KMS-11 (cell line): ENCODE measurements around the gene FSTL3.

Experiments used
- H2AFZ ChIP-seq: fragments of 200-600 bp; sonication (generic); 2 replicates; pipeline ENCODE4 v1.6.1; 2016; ENCODE audit warnings: antibody characterized with exemption, mixed run types, low read depth
- H3K27ac ChIP-seq: fragments of 200-600 bp; sonication (generic); 2 replicates; pipeline ENCODE4 v1.6.1; 2016; ENCODE audit warnings: mild to moderate bottlenecking, mixed run types
- H3K27me3 ChIP-seq: fragments of 200-600 bp; sonication (generic); 2 replicates; pipeline ENCODE4 v1.6.1; 2017; ENCODE audit warnings: mild to moderate bottlenecking, low read depth, mixed run types, moderate library complexity; ENCODE audit not compliant: insufficient read depth
- H3K36me3 ChIP-seq: fragments of 200-600 bp; sonication (generic); 2 replicates; pipeline ENCODE4 v1.6.1; 2017; ENCODE audit warnings: mild to moderate bottlenecking, mixed run types; ENCODE audit not compliant: insufficient read depth
- H3K4me1 ChIP-seq: fragments of 200-600 bp; sonication (generic); 2 replicates; pipeline ENCODE4 v1.6.1; 2016; ENCODE audit warnings: mild to moderate bottlenecking, low read depth, mixed run types; ENCODE audit not compliant: poor library complexity, severe bottlenecking
- H3K4me2 ChIP-seq: fragments of 200-600 bp; sonication (generic); 2 replicates; pipeline ENCODE4 v1.7.0; 2016; ENCODE audit warnings: mild to moderate bottlenecking, mixed run types
- H3K4me3 ChIP-seq: fragments of 200-600 bp; sonication (generic); IDR thresholded peaks from 2 replicates; pipeline ENCODE4 v1.6.1; 2017; ENCODE audit warnings: low read depth, low read length, mixed read lengths; ENCODE audit not compliant: insufficient read depth
- H3K79me2 ChIP-seq: fragments of 200-600 bp; sonication (generic); 2 replicates; pipeline ENCODE4 v1.6.1; 2016; ENCODE audit warnings: low read depth, mixed run types; ENCODE audit not compliant: insufficient read depth
- H3K9ac ChIP-seq: fragments of 200-600 bp; sonication (generic); 2 replicates; pipeline ENCODE4 v1.6.1; 2016; ENCODE audit warnings: mild to moderate bottlenecking, mixed run types
- H4K20me1 ChIP-seq: fragments of 200-600 bp; sonication (generic); 2 replicates; pipeline ENCODE4 v1.6.1; 2016; ENCODE audit warnings: mild to moderate bottlenecking, mixed run types; ENCODE audit not compliant: insufficient read depth
- TF ChIP-seq, protein P1 (sequence below): fragments of 200-600 bp; sonication (generic); conservative IDR thresholded peaks from 2 replicates; pipeline ENCODE4 v1.6.1; 2017; ENCODE audit warnings: low read depth, mild to moderate bottlenecking, antibody characterized with exemption, low read length, moderate library complexity, mixed read lengths

FSTL3 gene

GRCh38 chr19:656751-657559, 19.2 kb upstream of the FSTL3 start:
- no peak overlapping the region for H3K4me2 ChIP-seq
- no peak overlapping the region for H3K27ac ChIP-seq
- H2AFZ ChIP-seq, result no peak overlapping the region
- H3K4me3 ChIP-seq, result no peak overlapping the region
- H3K4me1 ChIP-seq, result peaks cover 19% of the 10 kb centered on the region
- H3K9ac ChIP-seq, result no peak overlapping the region
- H3K36me3 ChIP-seq, result no peaks in the 10 kb centered on the region
- H3K79me2 ChIP-seq, result peaks cover 97% of the 10 kb centered on the region
- TF ChIP-seq, protein P1, sequence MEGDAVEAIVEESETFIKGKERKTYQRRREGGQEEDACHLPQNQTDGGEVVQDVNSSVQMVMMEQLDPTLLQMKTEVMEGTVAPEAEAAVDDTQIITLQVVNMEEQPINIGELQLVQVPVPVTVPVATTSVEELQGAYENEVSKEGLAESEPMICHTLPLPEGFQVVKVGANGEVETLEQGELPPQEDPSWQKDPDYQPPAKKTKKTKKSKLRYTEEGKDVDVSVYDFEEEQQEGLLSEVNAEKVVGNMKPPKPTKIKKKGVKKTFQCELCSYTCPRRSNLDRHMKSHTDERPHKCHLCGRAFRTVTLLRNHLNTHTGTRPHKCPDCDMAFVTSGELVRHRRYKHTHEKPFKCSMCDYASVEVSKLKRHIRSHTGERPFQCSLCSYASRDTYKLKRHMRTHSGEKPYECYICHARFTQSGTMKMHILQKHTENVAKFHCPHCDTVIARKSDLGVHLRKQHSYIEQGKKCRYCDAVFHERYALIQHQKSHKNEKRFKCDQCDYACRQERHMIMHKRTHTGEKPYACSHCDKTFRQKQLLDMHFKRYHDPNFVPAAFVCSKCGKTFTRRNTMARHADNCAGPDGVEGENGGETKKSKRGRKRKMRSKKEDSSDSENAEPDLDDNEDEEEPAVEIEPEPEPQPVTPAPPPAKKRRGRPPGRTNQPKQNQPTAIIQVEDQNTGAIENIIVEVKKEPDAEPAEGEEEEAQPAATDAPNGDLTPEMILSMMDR, result no peak
- peaks cover 55% of the 10 kb centered on the region for H4K20me1 ChIP-seq
- H3K27me3 ChIP-seq, result no peaks in the 10 kb centered on the region

- Histone ChIP-seq H3K9ac (no peak overlapping the region), H4K20me1 (peaks cover 55% of the 10 kb centered on the region), H3K36me3 (no peaks in the 10 kb centered on the region), H2AFZ (no peak overlapping the region), H3K4me3 (no peak overlapping the region), H3K27ac (no peak overlapping the region), H3K4me2 (no peak overlapping the region), H3K27me3 (no peaks in the 10 kb centered on the region), H3K79me2 (peaks cover 97% of the 10 kb centered on the region), H3K4me1 (peaks cover 19% of the 10 kb centered on the region)
- TF ChIP-seq, protein P1, result no peak
Measured at GRCh38 chr19:657611-658010, 18.6 kb upstream of the FSTL3 start.

GRCh38 chr19:658059-658839, 17.9 kb upstream of the FSTL3 start:
- Histone ChIP-seq H3K4me3 (no peak overlapping the region), H3K4me1 (peaks cover 19% of the 10 kb centered on the region), H3K27ac (no peak overlapping the region), H3K4me2 (no peak overlapping the region), H3K79me2 (peaks cover 93% of the 10 kb centered on the region), H2AFZ (no peak overlapping the region), H3K9ac (no peak overlapping the region), H3K27me3 (no peaks in the 10 kb centered on the region), H3K36me3 (no peaks in the 10 kb centered on the region), H4K20me1 (peaks cover 55% of the 10 kb centered on the region)
- TF ChIP-seq, protein P1, result no peak

- Histone ChIP-seq H3K4me2 (peak overlapping the region; percentile 55), H3K4me1 (peaks cover 26% of the 10 kb centered on the region), H2AFZ (no peak overlapping the region), H4K20me1 (peaks cover 51% of the 10 kb centered on the region), H3K36me3 (no peaks in the 10 kb centered on the region), H3K27me3 (no peaks in the 10 kb centered on the region), H3K9ac (peak overlapping the region; percentile 97; the same call in 1 of the 2 replicates), H3K79me2 (peaks cover 84% of the 10 kb centered on the region), H3K4me3 (no peak overlapping the region), H3K27ac (peak overlapping the region; percentile 97; the same call in 1 of the 2 replicates)
- TF ChIP-seq, protein P1, result no peak
Measured at GRCh38 chr19:658916-659839, 17.0 kb upstream of the FSTL3 start.
